HG03457 (cell line): ENCODE results near the gene SPG7.
A peak's percentile ranks its signal among the peaks of the same experiment; 100 is the strongest.
"Not testable (repeated sequence)": the region's sequence is repeated elsewhere in the genome, so short reads cannot be mapped to it uniquely, and the experiment has no call there.

Experiments used
- ATAC-seq: cut with Tn5 transposase; IDR thresholded peaks from one replicate; pipeline ENCODE4 v1.9.1; 2021; ENCODE audit warnings: moderate number of reproducible peaks; ENCODE audit not compliant: unreplicated experiment

The SPG7 gene

DNA sequence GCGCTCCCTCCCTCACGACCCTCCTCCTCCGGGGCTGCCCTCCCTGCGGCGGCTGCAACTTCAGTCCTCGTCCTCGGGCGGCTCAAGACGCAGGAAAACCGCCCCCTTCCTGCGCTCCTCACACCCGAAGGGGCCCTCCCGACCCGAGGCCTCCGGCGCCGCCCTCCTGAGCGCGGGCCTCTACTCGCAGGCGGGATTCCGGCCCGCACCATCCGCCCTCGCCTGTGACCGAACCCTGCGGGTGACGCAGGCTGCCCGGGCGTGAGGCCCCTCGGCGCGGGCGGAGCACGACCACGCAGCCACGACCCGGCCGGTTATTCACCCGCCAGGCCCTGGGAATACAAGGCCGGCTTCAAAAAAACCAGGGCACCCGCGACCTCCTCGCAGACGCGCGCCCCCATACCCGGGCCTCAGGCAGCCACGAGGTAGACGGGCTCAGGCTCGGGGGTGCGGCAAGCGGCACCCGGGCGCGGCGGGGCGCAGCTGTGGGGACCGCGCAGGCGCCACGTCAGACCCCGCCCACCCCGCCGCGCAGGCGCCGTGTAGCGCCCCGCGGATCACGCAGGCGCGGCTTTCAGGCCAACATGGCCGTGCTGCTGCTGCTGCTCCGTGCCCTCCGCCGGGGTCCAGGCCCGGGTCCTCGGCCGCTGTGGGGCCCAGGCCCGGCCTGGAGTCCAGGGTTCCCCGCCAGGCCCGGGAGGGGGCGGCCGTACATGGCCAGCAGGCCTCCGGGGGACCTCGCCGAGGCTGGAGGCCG, at the start of gene SPG7:
Gene SPG7, plus strand, starts transcription at position 570 of the 757 bp plus-strand sequence. Its CDS starts 15 bp downstream, at position 585.
- ATAC-seq = peak; percentile 53

DNA sequence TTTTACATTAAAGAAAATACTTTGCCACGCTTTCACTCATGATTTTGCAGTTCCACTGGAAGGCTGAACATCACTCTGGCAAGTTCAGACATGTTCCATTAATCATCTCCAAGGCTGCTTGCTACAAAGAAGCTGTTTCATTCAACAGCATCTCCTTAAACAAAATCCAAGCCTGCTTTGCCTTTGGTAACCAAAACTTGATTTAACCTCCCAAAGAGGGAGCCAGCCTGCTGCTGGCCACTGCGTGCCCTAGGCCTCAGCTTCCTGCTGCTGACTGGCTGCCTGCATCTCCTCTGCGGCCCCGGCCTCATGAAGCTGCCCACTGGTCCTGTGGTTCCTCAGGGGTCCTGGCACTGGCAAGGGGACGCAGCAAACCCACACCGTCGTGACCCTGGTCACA, 49.7 kb upstream of the SPG7 start:
- ATAC-seq = no peak

DNA sequence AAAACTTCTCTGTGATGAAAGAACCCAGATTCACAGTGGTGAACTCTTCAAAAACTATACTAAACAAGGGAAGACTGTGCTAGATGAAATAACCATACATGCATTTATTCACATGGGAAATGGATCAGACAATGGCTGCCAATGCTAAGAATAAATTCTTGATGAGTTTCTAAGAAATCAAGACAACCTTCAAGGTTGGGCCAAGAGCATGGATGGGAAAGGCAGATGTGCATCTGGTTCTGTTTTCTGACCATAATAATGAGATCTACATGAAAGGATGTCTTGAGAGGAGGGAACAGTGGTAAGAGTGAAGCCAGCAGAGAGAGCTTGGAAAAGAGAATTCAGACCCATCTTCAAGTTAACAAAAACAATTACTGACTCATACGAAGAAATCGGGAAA, 49.2 kb upstream of the SPG7 start:
- ATAC-seq = no peak

DNA sequence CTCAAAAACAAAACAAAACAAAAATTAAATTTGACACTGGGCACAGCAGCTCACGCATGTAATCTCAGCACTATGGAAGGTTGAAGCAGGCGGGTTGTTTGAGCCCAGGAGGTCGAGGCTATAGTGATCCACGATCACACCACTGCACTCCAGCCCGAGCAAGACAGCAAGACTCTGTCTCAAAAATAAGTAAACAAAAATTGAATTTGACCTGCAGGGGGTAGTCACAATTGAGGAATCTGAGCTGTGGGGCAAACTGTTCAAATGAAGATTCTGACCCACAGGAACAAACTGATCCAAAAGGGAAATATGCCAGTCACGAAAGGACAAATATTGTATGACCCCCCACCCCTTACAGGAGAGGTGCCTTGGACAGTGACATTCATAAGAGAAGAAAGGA, 47.6 kb upstream of the SPG7 start:
- no peak for ATAC-seq

DNA sequence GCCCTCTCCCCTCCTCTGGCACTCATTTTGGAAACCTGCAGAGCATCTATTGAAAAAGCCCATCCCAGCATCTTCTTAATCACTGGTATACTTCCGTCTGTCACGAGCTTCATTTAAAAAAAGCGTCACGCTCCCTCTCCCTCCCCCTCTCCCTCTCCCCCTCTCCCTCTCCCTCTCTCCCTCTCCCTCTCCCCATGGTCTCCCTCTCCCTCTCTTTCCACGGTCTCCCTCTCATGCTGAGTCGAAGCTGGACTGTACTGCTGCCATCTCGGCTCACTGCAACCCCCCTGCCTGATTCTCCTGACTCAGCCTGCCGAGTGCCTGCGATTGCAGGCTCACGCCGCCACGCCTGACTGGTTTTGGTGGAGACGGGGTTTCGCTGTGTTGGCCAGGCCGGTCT, 46.3 kb upstream of the SPG7 start:
- not testable (repeated sequence) for ATAC-seq

DNA sequence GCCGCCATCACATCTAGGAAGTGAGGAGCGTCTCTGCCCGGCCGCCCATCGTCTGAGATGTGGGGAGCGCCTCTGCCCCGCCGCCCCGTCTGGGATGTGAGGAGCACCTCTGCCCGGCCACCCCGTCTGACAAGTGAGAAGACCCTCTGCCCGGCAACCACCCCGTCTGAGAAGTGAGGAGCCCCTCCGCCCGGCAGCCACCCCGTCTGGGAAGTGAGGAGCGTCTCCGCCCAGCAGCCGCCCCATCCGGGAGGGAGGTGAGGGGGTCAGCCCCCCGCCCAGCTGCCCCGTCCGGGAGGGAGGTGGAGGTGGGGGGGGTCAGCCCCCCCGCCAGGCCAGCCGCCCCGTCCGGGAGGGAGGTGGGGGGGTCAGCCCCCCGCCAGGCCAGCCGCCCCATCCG, 45.6 kb upstream of the SPG7 start:
- not testable (repeated sequence) for ATAC-seq

DNA sequence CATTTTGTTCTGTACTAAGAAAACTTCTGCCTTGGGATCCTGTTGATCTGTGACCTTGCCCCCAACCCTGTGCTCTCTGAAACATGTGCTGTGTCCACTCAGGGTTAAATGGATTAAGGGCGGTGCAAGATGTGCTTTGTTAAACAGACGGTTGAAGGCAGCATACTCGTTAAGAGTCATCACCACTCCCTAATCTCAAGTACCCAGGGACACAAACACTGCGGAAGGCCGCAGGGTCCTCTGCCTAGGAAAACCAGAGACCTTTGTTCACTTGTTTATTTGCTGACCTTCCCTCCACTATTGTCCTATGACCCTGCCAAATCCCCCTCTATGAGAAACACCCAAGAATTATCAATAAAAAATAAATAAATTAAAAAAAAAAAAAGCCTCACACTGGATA, 44.9 kb upstream of the SPG7 start:
- ATAC-seq = not testable (repeated sequence)

DNA sequence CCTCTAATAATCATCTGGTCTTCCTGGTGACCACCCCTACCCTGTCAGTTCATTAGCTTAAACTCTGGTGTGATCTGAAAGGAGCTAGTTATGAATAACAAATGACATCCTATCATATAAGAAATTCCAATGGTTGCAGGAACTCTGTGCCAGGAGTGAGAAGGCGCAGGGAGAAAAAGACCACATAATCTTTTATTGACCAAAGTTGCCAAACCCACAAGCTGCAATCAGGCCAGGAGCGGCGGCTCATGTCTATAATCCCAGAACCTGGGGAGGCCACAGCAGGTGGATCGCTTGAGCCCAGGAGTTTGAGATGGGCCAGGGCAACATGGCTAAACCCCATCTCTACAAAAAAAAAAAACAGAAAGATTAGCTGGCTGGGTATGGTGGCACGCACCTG, 41.3 kb upstream of the SPG7 start:
- no peak for ATAC-seq

DNA sequence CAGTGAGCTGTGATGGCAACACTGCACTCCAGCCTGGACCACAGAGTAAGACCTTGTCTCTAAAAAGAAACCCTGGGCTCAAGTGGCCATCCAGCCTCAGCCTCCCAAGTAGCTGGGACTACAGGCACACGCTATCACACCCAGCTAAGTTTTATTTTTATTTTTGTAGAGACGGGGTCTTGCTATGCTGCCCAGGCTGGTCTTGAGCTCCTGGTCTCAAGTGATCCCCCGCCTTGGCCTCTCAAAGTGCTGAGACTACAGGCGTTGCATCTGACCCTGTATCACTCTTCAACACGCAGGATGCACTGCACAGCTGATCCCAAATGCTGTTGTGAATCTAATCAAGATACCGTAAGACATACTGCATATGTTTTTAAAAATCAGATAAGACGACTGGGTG, 40.8 kb upstream of the SPG7 start:
- no peak for ATAC-seq

DNA sequence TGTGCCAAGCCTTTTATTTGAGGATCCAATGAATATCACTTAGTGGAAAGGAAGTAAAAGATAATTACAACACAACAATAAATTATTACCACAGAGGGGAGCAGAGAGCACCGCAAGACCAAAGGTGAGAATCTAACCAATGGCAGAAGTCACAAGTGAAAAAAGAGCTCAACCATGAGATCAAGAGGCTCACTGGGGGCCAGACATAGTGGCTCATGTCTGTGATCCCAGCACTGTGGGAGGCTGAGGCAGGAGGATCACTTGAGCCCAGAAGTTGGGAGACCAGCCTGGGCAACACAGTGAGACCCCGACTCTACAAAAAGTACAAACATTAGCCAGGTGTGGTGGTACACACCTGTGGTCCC, 35.5 kb upstream of the SPG7 start:
- ATAC-seq = no peak

DNA sequence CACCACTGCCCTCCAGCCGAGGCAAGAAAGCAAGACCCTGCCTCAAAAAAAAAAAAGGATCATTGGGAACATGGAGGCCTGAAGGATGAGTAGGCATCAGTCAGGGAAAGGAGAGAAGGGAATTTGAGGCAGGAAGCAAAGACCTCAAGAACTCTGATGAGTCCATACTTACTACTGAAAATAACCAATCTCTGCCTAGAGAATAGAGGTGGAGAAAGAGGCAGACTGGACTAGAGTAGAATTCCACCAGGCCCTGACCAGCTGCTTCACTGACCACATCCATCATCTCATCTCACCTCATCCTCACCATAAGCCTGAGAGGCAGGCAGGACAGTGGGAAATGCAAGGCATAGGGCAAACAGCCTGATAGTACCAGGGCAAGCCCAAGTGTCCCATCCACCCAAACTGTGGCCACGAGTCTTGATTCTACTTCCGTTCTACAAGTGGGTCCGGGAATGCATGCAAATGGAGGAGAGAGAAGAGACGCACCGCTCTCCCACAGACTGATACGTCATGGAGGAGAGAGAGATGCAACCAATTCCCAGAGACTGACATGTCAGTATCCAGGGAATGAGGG, 35.0 kb upstream of the SPG7 start:
- ATAC-seq = no peak

DNA sequence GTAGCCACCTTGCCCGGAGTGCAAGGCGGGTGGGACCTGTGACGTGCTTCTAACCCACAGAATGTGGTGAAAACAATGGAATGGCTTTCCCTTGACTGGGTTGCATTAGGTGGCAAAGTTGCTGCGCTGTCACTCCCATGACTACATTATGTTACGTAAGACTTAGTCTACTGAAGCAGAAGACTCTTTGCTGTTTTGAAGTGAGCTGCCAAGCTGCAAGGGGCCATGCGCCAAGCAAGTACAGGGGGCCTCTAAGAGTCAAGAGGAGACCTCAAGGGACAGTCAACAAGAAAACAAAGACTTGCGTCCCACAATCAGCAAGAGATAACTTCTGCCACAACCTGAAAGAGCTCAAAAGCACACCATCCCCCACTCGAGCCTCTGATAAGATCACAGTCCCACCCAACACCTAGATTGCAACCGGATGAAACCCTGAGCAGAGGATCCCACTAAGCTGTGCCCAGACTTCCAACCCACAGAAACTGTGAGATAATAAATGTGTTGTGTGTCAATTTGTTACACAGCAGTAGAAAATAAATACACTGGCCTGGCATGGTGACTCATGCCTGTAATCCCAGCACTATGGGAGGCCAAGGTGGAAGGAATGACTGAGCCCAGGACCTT, 34.3 kb upstream of the SPG7 start:
- ATAC-seq = no peak

DNA sequence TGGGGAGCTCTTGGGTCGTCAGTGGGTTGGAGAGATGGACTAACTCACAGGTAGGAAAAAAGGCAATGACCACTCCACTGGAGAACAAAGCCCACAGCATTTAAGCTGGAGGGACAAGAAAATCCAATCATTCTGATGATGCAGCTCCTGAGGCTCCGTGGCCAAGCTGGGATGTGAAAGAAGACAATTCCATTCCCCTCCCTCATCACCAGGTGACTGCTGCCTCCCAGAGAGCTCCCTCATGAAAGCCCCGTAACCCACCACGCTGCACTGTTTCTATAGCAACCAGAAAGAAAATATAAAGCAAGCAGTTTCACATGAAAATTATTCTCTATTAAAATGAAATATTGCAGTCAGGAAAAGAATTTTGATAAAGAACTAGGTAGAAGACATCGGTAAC, 33.1 kb upstream of the SPG7 start:
- no peak for ATAC-seq

DNA sequence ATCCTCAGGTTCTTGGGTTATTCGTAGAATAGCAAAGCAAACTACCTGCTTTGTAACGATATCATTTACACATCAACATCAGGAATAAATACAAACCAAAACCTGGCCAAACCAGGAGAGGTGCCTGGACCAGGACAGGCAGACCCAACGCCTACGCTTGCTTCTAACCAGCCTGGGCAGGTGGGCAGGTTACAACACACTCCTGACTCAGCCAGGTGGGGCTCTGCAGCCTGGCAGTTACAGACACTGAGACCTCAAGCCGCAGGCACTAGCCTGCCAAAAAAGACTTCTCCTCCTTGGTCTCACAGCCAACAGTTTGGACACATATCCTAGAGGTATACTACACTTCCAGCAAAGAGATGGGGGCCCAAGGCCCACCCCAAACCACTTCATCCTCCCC, 31.8 kb upstream of the SPG7 start:
- ATAC-seq = no peak

DNA sequence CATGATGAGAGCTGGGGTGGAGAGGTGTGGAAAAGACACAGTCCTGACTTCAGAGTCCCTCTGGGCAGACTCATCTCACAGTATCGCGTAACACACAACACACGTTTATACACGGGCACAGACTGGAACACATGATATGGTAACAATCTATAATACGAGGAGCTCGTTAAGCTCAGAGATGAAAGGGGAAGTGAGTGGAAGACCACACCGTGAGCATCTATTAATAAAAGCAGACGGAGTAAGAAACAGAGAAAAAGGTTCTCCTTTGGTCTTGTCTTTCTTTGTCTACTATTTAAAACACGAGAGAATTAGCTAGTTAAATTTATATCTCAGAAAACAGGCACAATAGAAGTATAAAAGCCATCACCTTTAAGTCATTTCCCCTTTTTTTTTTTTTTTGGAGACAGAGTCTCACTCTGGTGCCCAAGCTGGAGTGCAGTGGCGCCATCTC, 31.4 kb upstream of the SPG7 start:
- no peak for ATAC-seq

DNA sequence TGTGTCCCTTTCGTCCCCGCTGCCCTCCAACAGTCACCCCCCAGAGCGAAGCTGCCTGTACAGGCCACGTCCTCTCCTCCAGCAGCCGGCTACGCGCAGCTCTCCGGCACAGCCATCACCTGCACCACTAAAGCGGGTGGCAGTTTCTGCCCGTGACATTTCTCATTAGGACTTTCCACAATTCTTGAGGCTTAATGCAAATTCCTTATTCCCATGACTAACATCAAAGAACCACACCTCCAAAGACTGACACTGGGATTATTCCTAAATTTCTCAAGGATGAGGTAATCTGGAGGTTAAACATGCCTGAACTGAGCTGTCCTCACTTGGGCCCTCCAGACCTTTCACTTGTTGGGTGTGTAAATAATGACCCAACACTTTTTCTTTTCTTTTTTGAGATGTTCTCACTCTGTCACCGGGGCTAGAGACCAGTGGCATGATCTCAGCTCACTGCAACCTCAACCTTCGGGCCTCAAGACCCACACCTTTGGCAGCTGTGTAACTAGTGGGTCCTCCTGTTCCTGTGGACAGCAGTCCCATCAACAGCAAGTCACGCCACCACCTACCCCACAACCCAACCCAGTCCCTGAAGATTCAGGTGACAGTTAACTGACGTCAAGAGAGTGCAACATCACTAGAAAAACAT, 29.5 kb upstream of the SPG7 start:
- no peak for ATAC-seq

DNA sequence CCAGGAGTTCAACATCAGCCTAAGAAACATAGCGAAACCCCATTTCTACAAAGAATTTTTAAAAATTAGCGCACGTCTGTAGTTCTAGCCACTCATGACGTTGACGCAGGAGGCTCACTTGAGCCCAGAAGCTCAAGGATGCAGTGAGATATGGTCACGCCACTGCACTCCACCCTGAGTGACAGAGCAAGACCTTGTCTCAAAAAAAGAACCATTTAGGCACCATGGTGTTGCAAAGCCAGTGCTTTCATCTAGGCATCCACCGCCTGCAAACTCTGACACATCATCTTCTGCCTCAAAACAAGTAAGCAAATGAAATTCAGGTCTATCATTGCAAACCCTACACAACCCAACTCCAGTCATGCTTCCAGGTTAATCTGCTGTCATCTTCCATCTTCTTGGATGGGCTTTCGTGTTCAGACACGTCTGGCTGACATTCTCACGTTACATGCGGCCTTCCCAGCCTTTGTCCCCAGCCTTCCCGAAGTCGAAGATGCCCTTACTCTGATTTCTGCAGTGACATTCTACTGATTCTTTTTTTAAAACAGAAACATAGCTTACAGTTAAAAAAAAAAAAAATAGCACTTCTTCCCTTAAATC, 26.7 kb upstream of the SPG7 start:
- no peak for ATAC-seq

DNA sequence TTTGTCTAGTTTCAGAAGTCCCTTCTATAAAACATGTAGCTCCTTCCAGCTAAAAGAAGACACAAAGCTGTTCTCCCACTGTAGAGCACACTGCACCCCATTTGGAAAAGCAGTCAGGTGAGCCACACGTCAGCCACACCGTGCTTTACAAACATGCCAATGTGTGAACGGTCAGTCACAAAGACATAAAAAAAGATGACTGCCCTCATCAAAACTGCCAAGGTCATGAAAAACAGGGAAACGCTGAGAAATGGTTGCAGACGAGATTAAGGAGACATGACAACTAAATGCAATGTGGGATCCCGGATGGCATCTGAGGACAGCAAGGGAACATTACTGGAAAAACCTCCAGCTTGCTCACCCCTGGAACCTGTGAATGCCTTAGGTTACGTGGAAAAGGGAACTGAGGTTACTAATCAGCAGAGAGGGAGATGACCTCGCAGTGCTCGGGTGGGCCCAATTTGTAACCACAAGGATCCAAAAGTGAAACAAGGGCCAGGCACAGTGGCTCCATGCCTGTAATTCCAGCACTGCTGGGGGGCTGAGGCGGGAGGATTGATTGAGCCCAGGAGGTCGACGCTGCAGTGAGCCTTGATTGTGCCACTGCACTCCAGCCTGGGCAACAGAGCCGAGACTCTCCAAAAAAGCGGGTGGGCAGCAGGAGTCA, 25.9 kb upstream of the SPG7 start:
- ATAC-seq = no peak

DNA sequence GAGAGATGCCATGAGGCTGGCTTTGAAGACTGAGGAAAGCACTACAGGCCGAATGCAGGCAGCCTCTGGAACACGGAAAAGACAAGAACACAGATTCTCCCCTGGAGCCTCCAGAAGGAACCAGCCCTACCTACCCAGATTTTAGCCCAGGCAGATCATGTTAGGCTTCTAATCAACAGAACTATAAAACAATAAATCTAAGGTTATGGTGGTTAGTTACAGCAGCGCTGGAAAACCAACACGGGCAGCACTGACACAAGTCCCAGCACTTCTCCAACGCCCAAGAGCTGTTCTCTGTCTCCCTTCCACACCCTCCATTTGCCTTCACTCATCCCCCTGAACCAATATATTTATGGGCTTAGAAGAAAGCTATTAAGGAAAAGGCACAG, 25.4 kb upstream of the SPG7 start:
- no peak for ATAC-seq

DNA sequence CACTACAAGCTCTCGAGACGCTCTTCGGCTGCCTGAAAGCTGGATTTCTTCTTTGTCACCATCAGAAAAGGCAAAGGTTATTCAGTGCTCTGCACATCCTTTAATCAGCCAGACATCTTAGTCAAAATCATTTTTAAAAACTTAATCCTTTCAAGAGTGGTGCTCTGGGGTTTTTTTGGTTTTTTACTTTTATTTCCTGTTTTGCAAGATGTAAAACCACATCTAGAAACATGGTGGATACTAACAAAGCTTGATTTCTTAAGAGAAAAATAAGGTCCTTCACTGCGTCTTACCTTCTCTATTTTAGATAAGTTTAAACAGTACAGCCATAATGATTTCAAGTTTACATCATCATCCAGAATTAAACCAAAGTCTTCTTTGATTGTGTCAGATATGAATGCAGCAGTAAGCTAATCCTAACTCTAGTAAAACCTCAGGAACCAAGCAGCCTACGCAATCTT, 24.1 kb upstream of the SPG7 start:
- no peak for ATAC-seq
